HG02759 (cell line): ENCODE results near the gene EIF4H.
"Not testable (repeated sequence)": the region's sequence is repeated elsewhere in the genome, so short reads cannot be mapped to it uniquely, and the experiment has no call there.

ENCODE experiments used
- ATAC-seq: cut with Tn5 transposase; IDR thresholded peaks from one replicate; pipeline ENCODE4 v1.9.1; 2021; ENCODE audit warnings: mild to moderate bottlenecking, moderate library complexity; ENCODE audit not compliant: unreplicated experiment

EIF4H gene

GRCh38 chr7:74174606-74175082 is 488 bp downstream of the EIF4H start:
- peak; percentile 33 for ATAC-seq

DNA sequence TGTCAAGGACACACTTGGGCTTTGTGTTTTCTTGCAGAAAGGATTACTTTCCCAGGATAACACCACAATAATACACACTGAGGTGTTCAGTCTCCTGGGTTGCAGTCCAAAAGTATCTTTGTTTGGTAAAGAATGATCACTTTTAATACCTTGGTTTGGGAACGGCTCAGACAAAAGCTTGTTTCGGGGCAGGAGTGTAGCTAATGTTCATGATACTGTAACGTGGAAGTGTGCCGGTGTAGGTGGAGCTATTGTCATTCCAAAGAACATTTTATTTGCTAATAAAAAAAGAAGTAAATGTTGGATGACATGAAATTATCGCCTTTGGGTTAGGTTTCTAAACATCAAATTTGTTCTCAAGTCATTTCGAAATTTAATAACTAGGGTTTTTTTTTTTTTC is 1.2 kb downstream of the EIF4H start:
- no peak for ATAC-seq

GRCh38 chr7:74176555-74176954 is 2.4 kb downstream of the EIF4H start:
- ATAC-seq = no peak

DNA sequence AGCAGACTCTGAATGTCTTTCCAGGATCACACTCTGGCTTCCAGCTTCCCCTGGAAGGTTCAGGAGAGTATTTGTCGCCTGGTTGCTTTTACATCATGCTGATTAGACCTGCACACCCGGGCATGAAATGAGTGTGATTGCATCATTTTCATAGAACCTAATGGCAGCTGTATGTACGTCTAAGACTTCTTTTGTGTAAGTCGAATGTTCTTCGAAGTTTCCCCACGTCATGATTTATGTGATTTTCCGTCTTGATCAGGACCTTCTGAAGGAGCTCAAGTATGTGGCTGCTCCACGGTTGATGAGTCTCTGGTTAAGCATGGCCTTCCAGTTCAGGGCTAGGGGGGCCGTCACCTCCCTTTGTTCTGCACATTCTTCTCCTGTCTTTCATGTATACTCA is 4.5 kb downstream of the EIF4H start:
- no peak for ATAC-seq

GRCh38 chr7:74179935-74180604 is 5.9 kb downstream of the EIF4H start:
- ATAC-seq = no peak

DNA sequence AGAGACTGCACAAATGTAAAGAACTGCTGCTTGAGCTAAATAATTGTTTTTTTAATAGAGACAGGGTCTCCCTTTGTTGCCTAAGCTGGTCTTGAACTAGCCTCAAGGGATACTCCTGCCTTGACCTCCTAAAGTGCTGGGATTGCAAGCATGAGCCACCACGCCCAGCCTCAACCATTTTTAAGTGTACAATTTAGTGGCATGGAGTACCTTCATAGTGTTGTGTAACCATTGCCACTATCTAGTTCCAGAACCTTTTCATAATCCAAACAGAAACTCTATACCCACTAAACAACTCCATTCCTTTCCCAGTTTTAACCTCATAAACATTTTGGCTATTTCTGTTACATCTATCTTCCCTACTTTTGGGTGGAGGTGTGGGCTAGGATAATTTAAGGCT is 6.7 kb downstream of the EIF4H start:
- no peak for ATAC-seq

GRCh38 chr7:74181821-74182220 is 7.7 kb downstream of the EIF4H start:
- no peak for ATAC-seq

DNA sequence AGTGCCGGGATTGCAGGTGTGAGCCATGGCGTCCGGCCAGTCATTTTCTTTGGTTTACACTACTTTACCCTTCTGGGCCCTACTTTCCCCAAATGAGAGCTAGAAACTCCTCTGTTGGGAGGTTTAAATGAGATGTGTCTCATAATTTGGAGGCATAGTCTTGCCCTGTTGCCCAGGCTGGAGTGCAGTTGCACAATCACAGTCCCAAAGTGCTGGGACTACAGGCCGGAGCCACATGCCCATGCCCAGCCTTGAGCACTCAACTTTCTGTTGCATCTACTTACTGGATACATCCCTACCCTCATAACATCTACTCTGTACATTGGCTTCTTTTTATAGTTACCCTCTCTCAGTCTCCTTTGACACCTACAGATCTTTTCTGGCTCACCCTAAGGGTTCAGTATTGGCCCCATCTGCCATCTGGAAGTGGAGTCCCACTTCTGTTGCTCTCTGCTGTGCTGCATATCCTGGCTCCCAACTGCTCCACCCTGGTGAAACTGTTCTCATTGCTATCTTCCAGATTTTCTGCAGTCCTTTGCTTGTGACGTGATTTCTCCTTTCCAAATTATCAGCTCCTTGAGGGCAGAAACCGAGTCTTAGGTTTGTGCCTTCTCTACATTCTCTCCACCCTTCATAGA is 8.4 kb downstream of the EIF4H start:
- ATAC-seq = no peak

DNA sequence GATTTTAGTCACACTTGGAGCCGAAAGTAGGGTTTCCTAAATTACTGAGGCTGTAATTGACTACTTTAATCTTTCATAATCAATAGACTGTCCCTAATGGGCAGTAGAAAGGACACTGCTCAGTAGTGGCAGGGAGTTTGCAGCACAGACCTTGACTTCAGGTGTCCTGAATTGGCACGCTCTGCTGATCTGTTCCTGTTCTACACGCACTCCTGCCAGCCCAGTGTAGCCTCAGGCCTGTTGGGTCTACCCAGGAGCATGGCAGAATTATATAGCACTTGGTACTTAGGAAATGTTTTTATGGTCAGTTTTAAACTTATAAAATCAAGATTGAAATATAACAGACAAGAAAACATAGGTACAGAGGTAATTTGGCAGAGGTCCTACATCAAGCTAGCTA is 9.0 kb downstream of the EIF4H start:
- no peak for ATAC-seq

- ATAC-seq = no peak
Measured at GRCh38 chr7:74183653-74184450, 9.7 kb downstream of the EIF4H start.

DNA sequence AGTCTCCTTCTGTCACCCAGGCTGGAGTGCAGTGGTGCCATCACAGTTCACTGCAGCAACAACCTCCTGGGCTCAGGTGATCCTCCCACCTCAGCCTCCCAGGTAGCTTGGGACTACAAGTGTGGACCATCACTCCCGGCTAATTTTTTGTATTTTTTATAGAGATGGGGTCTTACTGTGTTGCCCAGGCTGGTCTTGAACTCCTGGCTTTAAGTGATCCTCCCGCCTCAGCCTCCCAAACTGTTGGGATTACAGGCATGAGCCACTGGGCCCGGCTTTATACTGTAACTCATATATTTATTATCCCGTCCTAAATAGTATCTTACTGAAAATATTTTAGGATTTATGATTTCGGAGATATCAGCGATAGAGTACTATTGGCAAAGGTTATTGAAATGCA is 10.9 kb downstream of the EIF4H start:
- ATAC-seq = no peak

DNA sequence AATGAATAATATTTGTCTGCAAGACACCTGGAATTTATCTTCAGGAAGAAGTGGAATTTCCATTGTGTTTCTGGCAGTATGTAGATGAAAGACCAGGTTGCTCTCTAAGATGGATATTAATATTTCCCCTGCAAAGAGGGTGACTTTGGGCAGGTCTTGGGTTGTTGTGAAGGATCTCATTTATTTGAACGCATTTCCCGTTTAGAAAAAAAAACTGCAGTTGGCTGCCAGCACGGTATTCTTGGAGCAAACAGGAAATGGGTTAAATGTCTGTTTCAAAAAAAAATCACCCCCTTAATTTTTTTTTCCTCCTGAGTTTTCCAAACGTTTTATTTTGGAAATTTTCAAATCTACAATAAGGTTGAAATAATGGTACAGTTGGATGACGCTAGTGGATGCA is 11.5 kb downstream of the EIF4H start:
- ATAC-seq = no peak

DNA sequence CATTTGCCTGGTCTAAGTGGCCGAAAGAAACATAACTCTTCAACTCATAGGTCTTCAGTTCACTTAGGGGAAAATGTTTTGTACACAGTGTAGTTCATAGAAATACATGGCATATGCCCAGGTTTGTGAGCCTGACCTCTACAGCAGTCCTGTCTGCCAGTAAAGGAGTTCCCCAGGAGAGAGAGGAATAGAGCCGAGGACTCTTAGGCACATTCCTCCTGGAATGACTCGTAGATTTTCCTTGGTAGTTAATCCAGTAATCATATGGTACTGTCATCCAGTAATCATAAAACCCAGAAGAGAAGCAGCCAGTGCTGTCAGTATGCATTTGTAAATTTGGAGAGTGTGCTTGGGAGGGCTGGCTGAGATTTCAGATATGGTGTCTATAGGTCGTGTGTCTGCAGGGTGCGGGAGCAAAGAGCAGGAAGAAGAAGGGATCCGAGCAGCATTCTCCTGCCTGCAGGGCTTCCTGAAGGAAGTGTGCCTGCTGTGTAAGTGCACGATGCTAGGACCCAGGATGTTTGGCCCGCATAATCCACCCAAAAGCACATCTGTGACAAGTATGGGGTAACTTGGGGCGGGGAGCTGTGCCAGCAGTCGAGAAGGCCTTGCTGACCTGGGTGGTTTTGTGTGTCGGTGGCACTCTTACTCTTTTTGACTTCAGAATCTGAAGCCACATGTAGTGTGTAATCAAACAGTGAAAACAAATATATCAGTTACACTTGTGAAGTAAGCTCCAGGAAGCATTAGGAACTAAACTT is 13.9 kb downstream of the EIF4H start:
- ATAC-seq = no peak

DNA sequence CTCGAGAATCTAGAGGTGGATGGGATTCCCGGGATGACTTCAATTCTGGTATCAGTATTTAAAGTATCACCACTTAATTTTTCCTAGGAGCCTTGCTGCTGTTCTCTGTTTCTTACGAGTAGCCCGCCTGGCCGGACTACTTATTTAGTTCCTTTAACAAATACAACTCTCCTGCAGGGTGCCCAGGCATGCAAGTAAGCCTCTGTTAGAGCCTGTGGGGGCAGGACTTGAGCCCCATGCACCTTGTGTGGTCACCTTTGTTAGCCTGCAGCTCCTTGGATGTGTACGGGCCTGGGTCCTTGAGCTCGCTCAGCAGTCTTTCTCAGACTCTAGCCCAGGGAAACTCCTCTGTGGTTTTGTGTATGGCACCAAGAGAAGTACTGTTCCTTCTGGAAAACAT is 16.1 kb downstream of the EIF4H start:
- no peak for ATAC-seq

DNA sequence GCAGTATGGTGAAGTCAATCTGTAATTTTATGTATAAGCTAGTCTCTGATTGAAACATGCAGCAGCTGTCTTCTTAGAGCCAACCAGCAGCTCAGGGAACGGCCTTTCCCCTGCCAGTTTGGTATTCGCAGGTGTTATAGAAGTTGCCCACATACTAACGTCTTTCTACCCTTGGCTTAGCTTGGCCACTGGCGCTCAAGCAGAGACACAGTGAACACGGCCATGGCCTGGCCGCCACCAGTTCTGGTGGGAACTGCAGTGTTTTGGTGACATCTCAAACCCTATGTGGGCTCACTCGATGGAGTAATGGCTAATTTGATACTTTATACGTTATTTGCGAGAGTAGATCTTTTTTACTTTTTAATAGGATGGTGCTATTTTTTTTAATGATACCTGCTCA is 17.1 kb downstream of the EIF4H start:
- ATAC-seq = no peak

- ATAC-seq = no peak
Measured at GRCh38 chr7:74193054-74193453, 18.9 kb downstream of the EIF4H start.

GRCh38 chr7:74193913-74194312 is 19.8 kb downstream of the EIF4H start:
- no peak for ATAC-seq

GRCh38 chr7:74194686-74195085 is 20.5 kb downstream of the EIF4H start:
- ATAC-seq = no peak

DNA sequence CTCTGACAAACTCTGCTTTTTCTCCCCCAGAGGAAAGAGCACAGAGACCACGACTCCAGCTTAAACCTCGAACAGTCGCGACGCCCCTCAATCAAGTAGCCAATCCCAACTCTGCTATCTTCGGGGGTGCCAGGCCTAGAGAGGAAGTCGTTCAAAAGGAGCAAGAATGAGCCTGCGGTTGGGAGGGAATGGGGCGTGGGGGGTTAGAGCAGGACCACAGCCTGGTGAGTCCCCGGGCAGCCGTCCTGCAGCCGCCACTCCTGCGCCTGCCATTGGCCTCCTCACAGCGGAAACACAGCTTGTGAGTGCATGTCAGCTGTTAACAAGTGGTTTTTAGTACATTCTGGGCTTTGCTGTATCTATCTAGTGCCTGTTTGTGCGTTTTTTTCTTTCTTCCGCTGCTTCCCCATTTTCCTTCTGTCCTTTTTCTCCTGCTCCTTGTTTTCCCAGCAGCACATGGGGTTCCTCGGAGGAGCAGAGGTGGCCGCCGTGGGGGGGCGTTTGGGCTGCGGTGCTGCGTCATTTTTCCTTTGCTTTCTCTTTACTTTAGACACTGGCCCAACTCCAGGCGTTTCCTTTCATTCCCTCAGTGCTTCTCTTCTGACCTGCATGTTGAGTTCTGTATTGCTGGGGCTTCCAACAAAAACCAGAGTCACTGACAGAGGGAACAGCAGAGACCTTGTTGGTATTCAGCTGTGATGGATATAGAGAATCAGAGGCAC is 21.1 kb downstream of the EIF4H start:
- not testable (repeated sequence) for ATAC-seq

DNA sequence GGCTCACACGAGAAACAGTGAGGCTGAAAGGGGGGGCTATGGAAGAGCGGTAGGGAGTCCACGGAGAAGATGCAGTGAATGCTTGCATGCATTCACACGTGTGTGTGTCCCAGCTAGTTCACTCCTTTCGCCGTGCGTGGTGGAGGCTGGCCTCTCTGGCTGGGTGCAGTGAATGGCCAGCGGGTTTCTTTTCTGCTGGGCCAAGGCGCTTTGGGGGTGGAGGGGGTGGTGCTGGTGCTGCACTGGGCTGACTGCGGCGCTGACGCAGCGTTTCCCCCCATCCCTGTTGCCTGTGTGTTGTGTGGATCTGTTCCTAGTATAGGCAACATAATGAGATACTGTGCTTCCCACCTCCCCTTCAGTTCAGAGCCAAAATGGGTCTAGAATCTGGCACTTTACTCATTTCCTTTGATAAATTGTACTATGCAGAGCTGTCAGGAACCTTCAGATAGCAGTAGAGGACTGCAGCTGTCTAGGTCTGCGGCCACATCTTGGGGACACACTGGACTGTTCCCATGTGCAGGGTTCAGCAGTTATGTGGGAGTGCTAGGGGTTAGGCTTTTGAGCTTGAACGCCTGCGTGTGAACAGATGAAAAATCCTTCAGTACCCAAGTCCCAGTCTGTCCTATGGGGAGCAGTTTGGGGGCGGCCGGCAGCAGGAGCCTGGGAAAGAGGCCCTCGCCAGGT is 22.0 kb downstream of the EIF4H start:
- ATAC-seq = not testable (repeated sequence)
